Suprapubic skin (tissue), 4 donors: ENCODE data around the gene WASHC4. TPM values are rescaled to one million over a fixed set of nuclear protein-coding genes. Genes with fewer than 3 reads are reported as not detected.

Source experiments
- DNase-seq, 2 donors: peaks; one replicate each; pipeline ENCODE4 v3.0.0-alpha.2; 2019; ENCODE audit warnings: low spot score in 2 of 2
- H3K27ac ChIP-seq: fragments of 200-600 bp; sonication (generic); one replicate; pipeline ENCODE4 v1.5.1; 2019
- H3K27me3 ChIP-seq: fragments of 200-600 bp; sonication (generic); one replicate; pipeline ENCODE4 v1.5.1; 2019
- H3K36me3 ChIP-seq: fragments of 200-600 bp; sonication (generic); one replicate; pipeline ENCODE4 v1.5.1; 2019
- H3K4me1 ChIP-seq: fragments of 200-600 bp; sonication (generic); one replicate; pipeline ENCODE4 v1.5.1; 2019
- H3K4me3 ChIP-seq: fragments of 200-600 bp; sonication (generic); one replicate; pipeline ENCODE4 v1.5.1; 2019; ENCODE audit warnings: mild to moderate bottlenecking
- H3K9me3 ChIP-seq: fragments of 200-600 bp; sonication (generic); one replicate; pipeline ENCODE4 v1.5.1; 2019
- CTCF ChIP-seq, 2 donors: fragments of 200-600 bp in 1 of 2; fragments of 450-650 bp in 1 of 2; sonication (generic) in 1 of 2; IDR thresholded peaks; one replicate each; pipeline ENCODE4 v1.5.1; 2016 to 2019; ENCODE audit warnings: antibody characterized with exemption in 2 of 2, mild to moderate bottlenecking in 1 of 2, moderate library complexity in 1 of 2
- EP300 ChIP-seq: sonication (generic); formaldehyde crosslinking; IDR thresholded peaks from one replicate; pipeline ENCODE4 v1.6.1; 2017; ENCODE audit warnings: antibody characterized with exemption
- POLR2A ChIP-seq, 2 donors: fragments of 450-650 bp; IDR thresholded peaks; one replicate each; pipeline ENCODE4 v1.6.1; 2017; ENCODE audit warnings: antibody characterized with exemption in 2 of 2, mild to moderate bottlenecking in 2 of 2, moderate library complexity in 2 of 2
- POLR2AphosphoS5 ChIP-seq, 3 donors: sonication (generic); formaldehyde crosslinking; IDR thresholded peaks; one replicate each; pipeline ENCODE4 v1.6.1; 2017; ENCODE audit warnings: antibody characterized with exemption in 3 of 3
- WGBS: methylation state at CpG from one replicate; pipeline ENCODE4 v1.1.5; 2018; 5-methylcytosine and 5-hydroxymethylcytosine counted together
- total RNA-seq, 4 donors: library from RNA; depleted of rRNA; stranded (reverse); fragments of >200 nt; gene quantifications; one replicate each; pipeline ENCODE4 v1.1.0, GENCODE V29; 2016

Gene WASHC4
- total RNA-seq, 4 donors from 2014 or later, result 24.9 to 66.5 (median 30.4) TPM

DNA sequence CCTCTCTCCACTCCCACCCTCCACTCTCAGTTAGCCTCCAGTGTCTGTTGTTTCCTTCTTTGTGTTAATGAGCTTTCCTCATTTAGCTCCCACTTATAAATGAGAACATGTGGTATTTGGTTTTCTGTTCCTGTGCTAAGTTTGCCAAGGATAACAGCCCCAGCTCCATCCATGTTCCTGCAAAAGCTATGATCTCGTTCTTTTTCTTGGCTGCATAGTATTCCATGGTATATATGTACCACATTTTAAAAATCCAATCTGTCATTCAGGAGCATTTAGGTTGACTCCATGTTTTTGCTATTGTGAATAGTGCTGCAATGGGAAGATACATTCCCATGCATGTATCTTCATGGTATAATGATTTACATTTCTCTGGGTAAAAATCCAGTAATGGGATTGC lies 2.8 kb upstream of the WASHC4 start:
- no peak overlapping the region for H3K4me3 ChIP-seq
- H3K4me1 ChIP-seq, result peaks cover 21% of the 10 kb centered on the region
- no peaks in the 10 kb centered on the region for H3K36me3 ChIP-seq
- H3K9me3 ChIP-seq, result no peaks in the 10 kb centered on the region
- H3K27ac ChIP-seq, result no peak overlapping the region
- DNase-seq, result no peak
- no peaks in the 10 kb centered on the region for H3K27me3 ChIP-seq
- WGBS, result 94% methylated on average over 1 of the region's 1 CpG
- TF ChIP-seq EP300 (no peak), CTCF (IDR thresholded peaks at IDR 0.05) (no peak), POLR2AphosphoS5 (IDR thresholded peaks at IDR 0.05) (no peak), POLR2A (IDR thresholded peaks at IDR 0.05) (no peak)

DNA sequence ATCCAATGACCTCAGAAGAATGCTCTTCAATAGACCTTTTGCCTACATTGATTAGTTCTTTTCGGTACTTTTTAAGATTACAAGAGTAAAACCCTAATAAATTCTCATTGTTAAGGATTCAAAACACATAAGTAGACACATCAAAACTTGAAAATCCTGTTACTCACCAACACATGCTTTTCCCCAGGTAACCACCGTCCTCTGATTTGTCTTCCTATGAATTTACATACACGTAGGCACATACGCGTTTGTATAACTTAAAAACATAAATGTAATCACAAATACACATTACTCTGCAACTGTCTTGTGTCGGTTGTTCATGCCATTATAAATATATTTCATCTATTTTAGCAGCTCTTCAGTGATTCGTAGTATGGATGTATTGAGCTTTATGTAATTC lies 910 bp upstream of the WASHC4 start:
- no peak for TF ChIP-seq CTCF (IDR thresholded peaks at IDR 0.05)
- TF ChIP-seq EP300, result no peak
- TF ChIP-seq POLR2A (IDR thresholded peaks at IDR 0.05), result no peak
- no peak for TF ChIP-seq POLR2AphosphoS5 (IDR thresholded peaks at IDR 0.05)
- H3K27ac ChIP-seq, result no peak overlapping the region
- H3K4me1 ChIP-seq, result peaks cover 38% of the 10 kb centered on the region
- H3K36me3 ChIP-seq, result peaks cover under 1% of the 10 kb centered on the region
- 34% methylated on average over 7 of the region's 7 CpGs for WGBS
- no peak for DNase-seq
- H3K27me3 ChIP-seq, result no peaks in the 10 kb centered on the region
- peak overlapping the region; percentile 62 for H3K4me3 ChIP-seq
- no peaks in the 10 kb centered on the region for H3K9me3 ChIP-seq

GRCh38 chr12:105107171-105107493 lies 399 bp upstream of the WASHC4 start:
- H3K27me3 ChIP-seq, result no peaks in the 10 kb centered on the region
- peak overlapping the region; percentile 62 for H3K4me3 ChIP-seq
- 1% methylated on average over 15 of the region's 15 CpGs for WGBS
- H3K27ac ChIP-seq, result peak overlapping the region; percentile 90
- H3K36me3 ChIP-seq, result peaks cover 5% of the 10 kb centered on the region
- TF ChIP-seq EP300 (no peak), CTCF (IDR thresholded peaks at IDR 0.05) (no peak), POLR2A (IDR thresholded peaks at IDR 0.05) (no peak), POLR2AphosphoS5 (IDR thresholded peaks at IDR 0.05) (no peak)
- H3K4me1 ChIP-seq, result peaks cover 39% of the 10 kb centered on the region
- H3K9me3 ChIP-seq, result no peaks in the 10 kb centered on the region
- DNase-seq, result no peak

GRCh38 chr12:105109465-105110212 lies 2.1 kb downstream of the WASHC4 start:
- Histone ChIP-seq H3K4me1 (peaks cover 39% of the 10 kb centered on the region), H3K36me3 (peaks cover 15% of the 10 kb centered on the region), H3K9me3 (no peaks in the 10 kb centered on the region), H3K27ac (no peak overlapping the region), H3K27me3 (no peaks in the 10 kb centered on the region), H3K4me3 (peak overlapping the region; percentile 62)
- no peak for DNase-seq
- WGBS, result 39% methylated on average over 13 of the region's 13 CpGs
- TF ChIP-seq EP300, result no peak
- TF ChIP-seq CTCF (IDR thresholded peaks at IDR 0.05), result no peak
- TF ChIP-seq POLR2AphosphoS5 (IDR thresholded peaks at IDR 0.05), result no peak
- TF ChIP-seq POLR2A (IDR thresholded peaks at IDR 0.05), result no peak

DNA sequence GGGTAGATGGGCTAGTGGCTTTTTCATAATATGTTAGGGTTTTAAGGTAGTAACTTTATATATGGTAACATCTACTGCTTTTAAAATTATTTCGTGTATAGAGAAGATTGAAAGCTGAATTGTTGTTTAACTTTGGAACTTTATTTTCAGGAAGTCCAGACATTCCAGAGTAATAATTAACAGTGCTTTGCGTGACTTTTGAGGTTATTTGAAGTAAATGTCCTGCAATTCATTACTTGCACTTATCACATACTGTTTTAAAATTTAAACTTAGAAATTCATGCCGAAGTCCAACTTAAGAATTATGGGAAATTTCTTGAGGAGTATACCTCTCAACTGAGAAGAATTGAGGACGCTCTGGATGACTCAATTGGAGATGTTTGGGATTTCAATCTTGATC lies 3.3 kb downstream of the WASHC4 start:
- H3K4me1 ChIP-seq, result peaks cover 39% of the 10 kb centered on the region
- TF ChIP-seq POLR2AphosphoS5 (IDR thresholded peaks at IDR 0.05) (no peak), CTCF (IDR thresholded peaks at IDR 0.05) (no peak), POLR2A (IDR thresholded peaks at IDR 0.05) (no peak), EP300 (no peak)
- H3K27ac ChIP-seq, result no peak overlapping the region
- no peak for DNase-seq
- no peaks in the 10 kb centered on the region for H3K27me3 ChIP-seq
- H3K4me3 ChIP-seq, result peak overlapping the region; percentile 62
- 62% methylated on average over 4 of the region's 4 CpGs for WGBS
- no peaks in the 10 kb centered on the region for H3K9me3 ChIP-seq
- peaks cover 21% of the 10 kb centered on the region for H3K36me3 ChIP-seq
